OCI-M1 (cell line): ENCODE results near the gene CALY.

Source experiments
- DNase-seq: peaks from one replicate; lab custom pipeline; 2025; lab: John Stamatoyannopoulos, UW

Gene CALY

DNA sequence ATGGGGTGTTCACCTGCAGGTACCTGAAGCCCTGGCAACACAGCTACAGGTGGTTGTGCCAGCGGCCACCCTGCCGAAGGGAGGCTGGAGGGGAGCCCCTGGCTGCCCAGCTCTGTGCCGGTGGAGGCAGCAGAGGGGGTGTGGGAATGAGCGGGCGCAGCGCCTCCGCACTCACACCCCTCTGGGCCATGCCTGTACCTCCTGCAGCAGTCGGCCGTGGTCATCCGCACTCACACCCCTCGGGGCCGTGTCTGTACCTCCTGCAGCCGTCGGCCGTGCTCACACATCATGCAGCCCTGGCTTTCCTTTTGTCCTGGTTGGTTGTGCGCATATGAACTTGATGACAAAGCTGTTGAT lies 26.3 kb downstream of the CALY start:
- DNase-seq: no peak

- DNase-seq: no peak
Observed at GRCh38 chr10:133309720-133310398, 26.8 kb downstream of the CALY start.

GRCh38 chr10:133309100-133309719 lies 27.5 kb downstream of the CALY start:
- peak; percentile 95 for DNase-seq

DNA sequence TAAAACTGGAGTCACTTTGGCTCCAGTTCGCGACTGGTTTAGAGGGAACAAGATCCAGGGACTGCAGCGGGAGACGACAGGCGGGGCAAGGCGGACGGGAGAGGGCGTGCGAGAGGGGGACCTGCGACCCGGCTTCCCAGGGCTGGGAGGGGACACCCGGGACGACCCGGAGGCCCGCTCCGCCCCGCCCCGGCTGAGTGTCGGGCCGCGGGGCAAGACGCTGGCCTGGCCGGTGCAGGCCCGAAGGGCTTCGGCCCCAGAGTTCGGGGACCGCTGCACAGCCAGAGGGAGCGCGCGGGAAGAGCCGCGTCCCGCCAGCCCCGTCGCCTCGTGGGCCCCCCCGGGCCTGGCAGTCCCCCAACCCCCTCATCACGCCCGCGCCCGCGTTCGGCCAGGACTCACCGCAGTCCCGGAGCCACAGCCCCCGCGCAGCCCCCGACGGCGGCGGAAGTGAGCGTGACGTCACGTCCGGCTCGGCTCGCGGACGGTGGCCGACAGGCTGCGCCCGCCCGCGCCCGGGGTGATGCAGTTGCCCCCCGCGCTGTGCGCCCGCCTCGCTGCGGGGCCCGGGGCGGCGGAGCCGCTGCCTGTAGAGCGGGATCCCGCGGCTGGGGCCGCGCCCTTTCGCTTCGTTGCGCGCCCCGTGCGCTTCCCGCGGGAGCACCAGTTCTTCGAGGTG lies 28.1 kb downstream of the CALY start, which contains the start of the genes TUBGCP2 and ZNF511:
Gene TUBGCP2 (minus strand): TSS at position 452 of the 679 bp plus-strand sequence. CDS start 5,931 bp downstream, outside the sequence.
Gene ZNF511 (plus strand): TSS at position 494 of the 679 bp plus-strand sequence. CDS start 30 bp downstream, at position 524.
- peak; percentile 94 for DNase-seq

GRCh38 chr10:133307776-133308420 lies 28.8 kb downstream of the CALY start:
- peak; percentile 86 for DNase-seq

DNA sequence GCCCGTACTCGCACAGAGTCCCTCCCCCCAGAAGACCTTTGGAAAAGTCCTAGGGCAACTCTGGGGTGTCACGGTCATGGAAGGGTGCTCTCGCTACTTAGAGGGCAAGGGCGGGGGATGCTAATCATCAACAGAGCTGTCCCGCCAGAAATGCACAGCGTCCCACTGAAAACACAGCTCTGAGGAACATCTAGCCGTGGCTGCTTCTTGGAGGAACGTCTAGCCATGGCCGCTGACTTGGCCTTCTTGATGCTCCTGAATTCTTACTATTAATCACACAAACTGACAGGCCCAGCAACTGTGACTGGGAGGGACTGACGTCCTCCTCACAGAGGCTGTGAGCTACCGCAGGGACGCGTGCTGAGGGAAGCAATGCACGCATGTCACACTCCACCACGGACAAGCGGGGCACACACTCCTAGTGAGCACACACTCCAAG lies 29.7 kb downstream of the CALY start:
- DNase-seq: no peak

- DNase-seq: no peak
Observed at GRCh38 chr10:133306097-133306476, 30.6 kb downstream of the CALY start.

GRCh38 chr10:133303206-133303605 lies 33.5 kb downstream of the CALY start:
- no peak for DNase-seq

GRCh38 chr10:133302230-133302629 lies 34.5 kb downstream of the CALY start:
- DNase-seq: no peak

DNA sequence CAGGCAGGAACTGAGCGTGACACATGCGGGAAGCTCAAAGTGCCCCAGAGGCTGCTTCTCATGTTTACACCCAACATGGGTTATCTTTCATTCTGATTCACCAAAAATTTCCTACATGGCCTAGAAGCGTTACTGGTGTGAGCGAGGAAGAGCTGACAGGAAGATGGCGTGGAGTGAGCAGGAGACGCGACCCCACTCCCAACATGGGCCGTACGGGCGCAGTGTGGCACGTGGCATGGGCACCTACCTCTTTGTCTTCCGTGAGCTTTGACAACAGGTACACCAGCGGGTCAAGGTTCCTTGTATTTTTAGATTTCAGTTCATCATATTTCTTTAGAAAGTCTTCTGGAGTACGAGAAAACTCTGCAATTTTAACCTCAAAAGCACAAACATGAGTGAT lies 37.0 kb downstream of the CALY start:
- DNase-seq: no peak

GRCh38 chr10:133299224-133299623 lies 37.5 kb downstream of the CALY start:
- DNase-seq: no peak

DNA sequence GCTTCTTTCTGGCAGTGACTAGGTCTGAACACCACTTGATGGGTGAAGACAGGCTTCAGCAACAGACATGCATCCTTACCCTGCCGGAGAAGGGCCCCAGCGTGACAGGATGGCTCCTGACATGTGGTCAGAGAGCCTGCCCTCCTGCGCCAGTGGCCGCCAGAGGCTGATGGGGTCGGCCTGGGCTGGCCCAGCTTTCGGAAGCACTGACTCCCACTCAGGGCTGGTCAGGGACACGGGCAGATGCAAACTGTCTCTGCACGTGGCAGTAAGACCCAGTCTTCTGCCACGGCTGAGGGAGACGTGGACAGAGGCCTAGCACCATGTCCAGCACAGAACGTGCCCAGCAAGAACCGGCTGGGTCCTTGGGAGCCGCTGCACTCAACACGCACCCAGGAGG lies 38.2 kb downstream of the CALY start:
- no peak for DNase-seq

DNA sequence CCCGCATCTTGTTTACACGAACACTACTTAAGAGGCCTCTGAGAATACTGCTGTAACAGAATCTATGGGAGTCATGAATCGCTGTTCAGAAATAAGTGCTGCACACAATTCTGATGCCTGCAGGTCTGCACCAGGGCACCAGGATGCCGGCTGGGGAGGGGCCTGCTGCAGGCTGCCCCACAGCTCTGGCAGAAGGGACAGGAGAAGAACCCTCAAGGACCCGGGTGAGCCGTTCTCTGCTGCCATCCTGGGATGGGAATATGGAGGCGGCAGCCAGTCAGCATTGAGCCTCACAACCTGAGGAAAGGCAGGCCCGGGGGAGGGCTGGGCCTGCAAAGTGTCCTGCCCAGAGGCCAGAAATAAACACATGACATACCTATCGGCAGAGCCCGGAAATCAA lies 39.2 kb downstream of the CALY start:
- no peak for DNase-seq

DNA sequence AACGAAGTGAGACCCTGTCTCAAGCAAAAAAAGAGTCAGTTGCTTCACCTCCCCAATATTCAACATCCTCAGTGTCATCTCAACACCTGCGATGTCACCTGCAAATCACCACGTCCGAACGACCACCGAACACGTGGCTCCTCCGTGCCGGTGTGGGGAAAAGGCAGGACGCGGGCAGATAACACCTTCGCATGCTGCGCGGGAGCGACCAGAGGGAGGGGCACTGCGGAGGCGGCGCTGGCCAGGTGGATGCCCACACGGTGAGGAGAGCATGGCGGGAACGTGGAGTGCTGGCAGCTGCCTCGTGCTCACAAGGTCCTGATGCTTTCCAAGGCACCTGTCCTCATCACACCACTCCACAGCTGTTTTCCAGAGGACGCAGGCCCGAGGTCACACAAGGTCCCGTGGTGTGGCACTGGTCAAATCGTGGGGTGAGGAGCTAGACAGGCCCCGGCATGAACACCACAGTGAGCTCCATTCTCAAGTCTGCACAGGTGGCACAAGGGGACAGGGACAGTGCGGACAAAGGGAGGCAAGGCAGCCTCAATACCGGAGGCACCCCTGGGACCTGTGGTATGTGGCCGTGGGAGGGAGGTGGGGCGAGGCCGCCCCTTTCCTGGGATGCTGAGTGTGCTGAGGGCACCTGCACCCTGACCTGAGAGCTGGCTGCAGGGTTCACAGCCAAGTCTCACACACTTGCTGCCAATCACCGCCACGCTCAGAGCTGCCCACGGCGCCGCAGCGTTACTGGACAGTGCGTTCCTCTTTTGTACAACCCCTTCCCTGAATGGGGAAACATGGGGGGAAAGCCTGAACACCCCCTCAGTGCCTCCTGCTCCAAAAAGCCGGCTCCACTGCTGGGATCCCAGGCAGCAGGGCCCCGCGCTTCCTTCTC lies 41.0 kb downstream of the CALY start:
- DNase-seq: no peak

DNA sequence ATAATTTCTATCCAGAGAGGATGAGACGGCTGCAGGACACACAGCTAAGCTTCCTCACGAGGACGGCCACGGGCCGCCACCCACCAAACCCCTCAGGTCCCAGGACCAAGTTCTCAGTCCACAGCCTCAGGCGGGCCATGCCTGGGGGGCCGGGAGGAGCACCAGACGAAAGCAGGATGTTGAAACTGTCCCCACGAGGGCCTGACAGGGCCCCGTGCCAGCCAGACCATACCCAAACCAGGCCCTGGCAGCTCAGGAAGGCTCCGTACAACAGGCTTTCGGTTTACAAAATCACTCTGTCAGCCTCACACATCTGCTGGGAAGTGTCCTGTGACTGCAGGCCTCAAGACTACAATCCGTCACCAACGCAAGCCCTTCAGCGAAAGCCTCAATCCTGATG lies 42.5 kb downstream of the CALY start:
- no peak for DNase-seq

- DNase-seq: no peak
Observed at GRCh38 chr10:133293810-133294119, 42.9 kb downstream of the CALY start.

DNA sequence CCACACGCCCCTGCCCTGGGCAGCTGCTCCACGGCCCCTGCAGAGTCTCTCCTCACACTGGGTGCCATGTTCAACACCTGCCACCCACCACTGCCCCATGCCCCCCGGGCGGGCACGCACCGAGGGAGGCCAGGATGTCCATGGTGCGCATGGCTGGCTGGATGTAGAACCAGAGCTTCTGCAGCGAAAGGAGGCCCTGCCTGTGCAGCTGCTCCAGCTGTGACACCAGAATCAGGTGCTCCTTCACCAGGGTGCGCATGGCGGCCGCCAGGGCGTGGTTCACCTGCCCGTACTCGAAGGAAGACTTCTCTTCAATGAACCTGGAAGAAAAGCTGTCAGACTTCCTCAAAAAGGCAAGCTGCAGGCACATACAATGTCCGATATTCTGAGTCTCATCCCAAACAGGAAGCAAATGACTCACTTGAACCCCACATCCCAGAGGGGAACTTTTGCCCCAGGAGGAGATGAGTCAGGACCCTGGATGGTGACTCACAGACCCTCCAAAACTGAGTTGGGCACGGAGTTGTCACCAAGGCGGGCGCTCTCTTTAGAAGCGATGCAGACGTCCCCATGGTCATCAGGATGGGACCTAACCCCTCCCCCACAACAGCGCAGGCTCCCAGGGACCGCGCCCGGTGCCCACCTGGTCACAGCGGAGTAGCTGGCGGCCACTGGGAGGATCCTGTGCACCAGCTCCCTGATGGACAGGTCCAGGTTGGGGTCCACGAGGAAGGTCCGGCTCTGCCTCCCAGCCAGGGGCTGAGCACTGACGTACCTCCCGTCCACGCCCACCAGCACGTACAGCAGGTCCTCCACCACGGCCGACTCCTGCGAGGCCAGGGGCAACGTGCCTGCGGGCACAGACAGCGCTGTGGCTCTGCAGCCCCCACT lies 43.5 kb downstream of the CALY start:
- no peak for DNase-seq

- DNase-seq: no peak
Observed at GRCh38 chr10:133289761-133290160, 46.9 kb downstream of the CALY start.

- no peak for DNase-seq
Observed at GRCh38 chr10:133287832-133288500, 48.7 kb downstream of the CALY start.

- no peak for DNase-seq
Observed at GRCh38 chr10:133286366-133286765, 50.3 kb downstream of the CALY start.
